ENCODE results near the gene XK. TPM values are rescaled to one million over a fixed set of nuclear protein-coding genes. Genes with fewer than 3 reads are reported as not detected.
A peak's percentile ranks its signal among the peaks of the same experiment; 100 is the strongest.

XK gene
- total and polyA plus RNA-seq, 10 of the 15 experiments (the other 5 are each of a cell fraction or from before 2014, with no cell fraction given): not detected

DNA sequence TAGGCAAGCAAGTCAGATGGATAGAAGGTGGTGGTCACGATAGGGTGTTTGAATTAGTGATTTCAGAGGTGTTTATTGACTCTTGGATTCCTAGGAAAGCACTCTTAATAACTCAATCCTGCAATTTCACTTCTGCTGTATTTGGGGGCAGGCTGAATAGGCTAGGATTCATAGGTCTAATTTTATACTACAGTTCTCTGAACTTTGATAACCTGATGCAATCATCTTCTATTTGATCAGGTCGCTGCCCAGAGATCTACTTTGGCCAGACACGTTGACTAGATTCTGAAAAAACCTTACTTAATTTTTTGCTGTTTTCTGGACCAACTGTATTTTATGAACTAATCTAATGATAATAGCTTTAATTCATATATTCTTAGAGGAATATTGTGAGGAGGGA is 26.4 kb downstream of the XK start:
- Histone ChIP-seq H3K4me2 (ENCODE audit: control insufficient read depth, insufficient read depth) (no peak overlapping the region), H3K79me2 (ENCODE audit: control insufficient read depth, insufficient read depth, low read length) (no peaks in the 10 kb centered on the region), H3K27me3 (replicated peaks in 1 of 2; ENCODE audit: control insufficient read depth in 2 of 2, insufficient read depth in 2 of 2, low read length in 1 of 2) (no peaks in the 10 kb centered on the region; a peak in 1 of 4 replicates), H3K9me3 (replicated peaks; ENCODE audit: control insufficient read depth, insufficient read depth, low read length) (no peaks in the 10 kb centered on the region), H3K36me3 (ENCODE audit: control insufficient read depth in 2 of 2, insufficient read depth in 2 of 2, low read length in 1 of 2) (no peaks in the 10 kb centered on the region), H3K4me3 (no peak overlapping the region), H2AFZ (ENCODE audit: control insufficient read depth, low read depth, low read length) (no peak overlapping the region), H4K20me1 (ENCODE audit: control insufficient read depth, insufficient read depth) (no peaks in the 10 kb centered on the region), H3K27ac (ENCODE audit: control insufficient read depth, insufficient read depth) (no peak overlapping the region), H3K4me1 (ENCODE audit: control insufficient read depth, insufficient read depth, low read length) (no peaks in the 10 kb centered on the region), H3K9ac (ENCODE audit: control insufficient read depth, insufficient read depth, low read length) (no peak overlapping the region)
- no peak for FAIRE-seq
- BruUV-seq (replicated peaks): no TSS peak
- WGBS (ENCODE audit: insufficient coverage, insufficient replicate concordance, low lambda C conversion rate, missing lambda C conversion rate): 8% methylated on average over 3 of the region's 3 CpGs
- intact Hi-C loops (cut with micrococcal nuclease; ENCODE audit: unreplicated experiment): no loop called here
- ChIA-PET RAD21 (ENCODE audit: unreplicated experiment) (no interaction called here), POLR2A (no interaction called here), SMC1A (ENCODE audit: uncharacterized antibody, unreplicated experiment) (interaction anchor here (0.8 to 0.9 kb wide), 2 partner anchors 55 to 89 kb away, joined by 3 read pairs; no protein-coding TSS in a partner anchor), CTCF (no interaction called here)
- DNase-seq (ENCODE audit: low read depth, low spot score): no peak
- in situ Hi-C loops (cut with MboI): no loop called here
- ATAC-seq: no peak
- no peak for TF ChIP-seq NR2C1 (IDR thresholded peaks at IDR 0.05)
- TF ChIP-seq BACH1 (IDR thresholded peaks at IDR 0.05; ENCODE audit: borderline replicate concordance): no peak
- no peak for TF ChIP-seq POLR2AphosphoS5 (IDR thresholded peaks at IDR 0.05; ENCODE audit: low read length)
- TF ChIP-seq SMAD5 (IDR thresholded peaks at IDR 0.05; ENCODE audit: low read depth): no peak
- no peak for TF ChIP-seq POLR2AphosphoS2 (IDR thresholded peaks at IDR 0.05; ENCODE audit: low read depth, low read length)

DNA sequence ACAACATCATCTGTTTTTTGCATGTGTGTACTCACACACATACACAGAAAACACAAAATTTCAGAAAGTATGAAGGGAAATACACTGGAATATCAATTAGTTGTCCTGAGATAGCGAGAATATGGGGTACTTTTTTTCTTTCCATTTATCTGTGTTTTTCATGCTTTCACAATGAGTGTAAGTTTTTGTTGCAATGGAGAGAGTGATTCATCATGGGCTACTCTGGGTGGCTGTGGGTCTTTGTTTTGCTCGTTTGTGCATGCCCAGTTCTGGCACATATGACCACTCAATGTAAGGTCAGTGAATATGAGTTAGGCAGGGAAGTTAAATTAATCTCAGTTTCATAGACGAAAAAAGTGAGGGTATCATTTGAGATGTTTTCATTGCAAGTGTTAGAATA is 26.9 kb downstream of the XK start:
- Histone ChIP-seq H3K27ac (ENCODE audit: control insufficient read depth, insufficient read depth) (no peak overlapping the region), H2AFZ (ENCODE audit: control insufficient read depth, low read depth, low read length) (no peak overlapping the region), H3K36me3 (ENCODE audit: control insufficient read depth in 2 of 2, insufficient read depth in 2 of 2, low read length in 1 of 2) (no peaks in the 10 kb centered on the region), H3K4me1 (ENCODE audit: control insufficient read depth, insufficient read depth, low read length) (no peaks in the 10 kb centered on the region), H3K9ac (ENCODE audit: control insufficient read depth, insufficient read depth, low read length) (no peak overlapping the region), H4K20me1 (ENCODE audit: control insufficient read depth, insufficient read depth) (no peaks in the 10 kb centered on the region), H3K9me3 (replicated peaks; ENCODE audit: control insufficient read depth, insufficient read depth, low read length) (no peaks in the 10 kb centered on the region), H3K4me3 (no peak overlapping the region), H3K27me3 (replicated peaks in 1 of 2; ENCODE audit: control insufficient read depth in 2 of 2, insufficient read depth in 2 of 2, low read length in 1 of 2) (no peaks in the 10 kb centered on the region; a peak in 1 of 4 replicates), H3K4me2 (ENCODE audit: control insufficient read depth, insufficient read depth) (no peak overlapping the region), H3K79me2 (ENCODE audit: control insufficient read depth, insufficient read depth, low read length) (no peaks in the 10 kb centered on the region)
- POLR2A ChIA-PET: no interaction called here
- in situ Hi-C loops (cut with MboI): no loop called here
- 0% methylated on average over 3 of the region's 3 CpGs for WGBS (ENCODE audit: insufficient coverage, insufficient replicate concordance, low lambda C conversion rate, missing lambda C conversion rate)
- RAD21 ChIA-PET (ENCODE audit: unreplicated experiment): no interaction called here
- intact Hi-C loops (cut with micrococcal nuclease; ENCODE audit: unreplicated experiment): no loop called here
- no peak for DNase-seq (ENCODE audit: low read depth, low spot score)
- SMC1A ChIA-PET (ENCODE audit: uncharacterized antibody, unreplicated experiment): interaction anchor here (0.8 kb wide), 1 partner anchor 90 kb away, joined by 3 read pairs; no protein-coding TSS in a partner anchor
- ATAC-seq: peak; percentile 81
- CTCF ChIA-PET: no interaction called here
- no TSS peak for BruUV-seq (replicated peaks)
- no peak for FAIRE-seq
- TF ChIP-seq CBX5 (IDR thresholded peaks at IDR 0.05; ENCODE audit: low read depth) (no peak), BRCA1 (IDR thresholded peaks at IDR 0.05; ENCODE audit: low read depth, low read length) (no peak), RELA (IDR thresholded peaks at IDR 0.05; ENCODE audit: borderline replicate concordance, partially characterized antibody) (no peak), MXI1 (IDR thresholded peaks at IDR 0.05; ENCODE audit: low read depth, low read length) (no peak), TCF7 (IDR thresholded peaks at IDR 0.05; ENCODE audit: borderline replicate concordance) (no peak), ZNF24 (IDR thresholded peaks at IDR 0.05) (no peak), SRF (IDR thresholded peaks at IDR 0.05; ENCODE audit: low read depth in 2 of 2, low read length in 2 of 2) (no peak), SMAD1 (IDR thresholded peaks at IDR 0.05; ENCODE audit: low read depth, partially characterized antibody) (no peak), RBBP5 (conservative IDR thresholded peaks at IDR 0.05) (no peak)
- TF ChIP-seq, protein P1, sequence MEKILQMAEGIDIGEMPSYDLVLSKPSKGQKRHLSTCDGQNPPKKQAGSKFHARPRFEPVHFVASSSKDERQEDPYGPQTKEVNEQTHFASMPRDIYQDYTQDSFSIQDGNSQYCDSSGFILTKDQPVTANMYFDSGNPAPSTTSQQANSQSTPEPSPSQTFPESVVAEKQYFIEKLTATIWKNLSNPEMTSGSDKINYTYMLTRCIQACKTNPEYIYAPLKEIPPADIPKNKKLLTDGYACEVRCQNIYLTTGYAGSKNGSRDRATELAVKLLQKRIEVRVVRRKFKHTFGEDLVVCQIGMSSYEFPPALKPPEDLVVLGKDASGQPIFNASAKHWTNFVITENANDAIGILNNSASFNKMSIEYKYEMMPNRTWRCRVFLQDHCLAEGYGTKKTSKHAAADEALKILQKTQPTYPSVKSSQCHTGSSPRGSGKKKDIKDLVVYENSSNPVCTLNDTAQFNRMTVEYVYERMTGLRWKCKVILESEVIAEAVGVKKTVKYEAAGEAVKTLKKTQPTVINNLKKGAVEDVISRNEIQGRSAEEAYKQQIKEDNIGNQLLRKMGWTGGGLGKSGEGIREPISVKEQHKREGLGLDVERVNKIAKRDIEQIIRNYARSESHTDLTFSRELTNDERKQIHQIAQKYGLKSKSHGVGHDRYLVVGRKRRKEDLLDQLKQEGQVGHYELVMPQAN (conservative IDR thresholded peaks at IDR 0.05): no peak
- TF ChIP-seq, protein P2, sequence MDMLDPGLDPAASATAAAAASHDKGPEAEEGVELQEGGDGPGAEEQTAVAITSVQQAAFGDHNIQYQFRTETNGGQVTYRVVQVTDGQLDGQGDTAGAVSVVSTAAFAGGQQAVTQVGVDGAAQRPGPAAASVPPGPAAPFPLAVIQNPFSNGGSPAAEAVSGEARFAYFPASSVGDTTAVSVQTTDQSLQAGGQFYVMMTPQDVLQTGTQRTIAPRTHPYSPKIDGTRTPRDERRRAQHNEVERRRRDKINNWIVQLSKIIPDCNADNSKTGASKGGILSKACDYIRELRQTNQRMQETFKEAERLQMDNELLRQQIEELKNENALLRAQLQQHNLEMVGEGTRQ (IDR thresholded peaks at IDR 0.05; ENCODE audit: borderline replicate concordance, low read depth, low read length): no peak
